GM19035 (cell line): Measurements from ENCODE around the gene GUCA2A.
"Not testable (repeated sequence)": the region's sequence is repeated elsewhere in the genome, so short reads cannot be mapped to it uniquely, and the experiment has no call there.

ENCODE experiments used
- ATAC-seq: cut with Tn5 transposase; IDR thresholded peaks from one replicate; pipeline ENCODE4 v1.9.1; 2021; ENCODE audit not compliant: unreplicated experiment

The GUCA2A gene, protein sequence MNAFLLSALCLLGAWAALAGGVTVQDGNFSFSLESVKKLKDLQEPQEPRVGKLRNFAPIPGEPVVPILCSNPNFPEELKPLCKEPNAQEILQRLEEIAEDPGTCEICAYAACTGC

DNA sequence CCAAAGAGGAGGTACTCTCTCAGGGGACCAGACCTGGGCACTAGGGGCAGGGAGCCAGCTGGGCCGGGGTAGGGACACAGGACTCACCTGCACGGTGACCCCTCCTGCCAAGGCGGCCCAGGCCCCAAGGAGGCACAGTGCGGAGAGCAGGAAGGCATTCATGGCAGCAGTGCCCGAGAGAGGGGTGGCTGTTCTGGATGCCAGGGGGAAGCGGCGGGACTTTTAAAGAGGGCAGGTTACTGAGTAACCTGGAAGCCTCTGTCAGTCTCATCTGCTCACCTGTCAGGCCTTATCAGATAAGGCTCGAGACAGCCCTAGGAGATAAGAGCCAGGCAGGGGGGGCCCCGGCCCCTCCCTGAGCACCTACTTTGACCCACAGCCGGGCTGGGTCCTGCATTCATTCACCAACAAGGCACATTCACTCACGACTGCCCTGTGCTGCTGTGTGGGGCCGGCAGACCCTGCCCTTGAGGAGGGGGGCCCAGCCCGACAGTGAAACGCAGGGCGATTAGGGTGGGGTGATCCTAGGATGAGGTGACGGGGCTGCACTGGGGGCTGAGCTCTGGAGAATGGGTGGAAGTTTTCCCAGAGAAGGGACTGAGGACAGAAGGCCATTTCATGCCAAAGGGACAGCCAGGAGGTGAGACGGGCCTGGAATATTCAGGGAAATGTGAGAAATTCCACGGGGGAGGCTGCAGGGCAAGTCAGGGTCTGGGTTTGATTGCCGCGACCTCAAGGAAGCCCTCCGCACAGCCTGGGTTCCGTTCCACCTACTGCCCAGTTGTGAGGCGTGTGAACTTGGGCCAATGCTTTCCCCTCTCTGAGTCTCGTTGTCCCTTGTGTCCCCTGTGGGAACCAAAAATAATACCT lies at the start of gene GUCA2A:
TSS of gene GUCA2A (minus strand) at position 195 of the 870 bp plus-strand sequence. CDS start at position 162, 33 bp downstream.
- ATAC-seq, result no peak

DNA sequence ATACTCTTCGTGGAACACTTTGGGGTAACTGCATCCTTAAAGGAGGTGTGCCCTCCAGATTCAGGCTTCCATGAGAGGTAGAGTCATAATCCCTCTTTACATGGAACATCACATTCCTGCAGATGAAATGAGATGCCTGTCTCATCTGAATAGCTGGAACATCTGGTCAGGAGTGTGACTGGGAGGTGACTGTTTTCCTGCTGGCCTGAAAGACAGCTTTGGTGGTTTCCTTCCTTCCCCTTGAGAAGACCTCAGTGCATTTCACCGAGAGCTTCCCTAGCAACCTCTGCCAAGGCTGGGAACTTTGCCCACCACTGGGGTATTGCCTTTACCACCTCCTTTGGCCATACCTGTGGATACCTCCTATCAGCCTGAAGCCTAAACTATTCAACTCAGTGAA lies 46.7 kb upstream of the GUCA2A start:
- ATAC-seq, result no peak

GRCh38 chr1:42210421-42211133 lies 46.0 kb upstream of the GUCA2A start:
- ATAC-seq, result no peak

- no peak for ATAC-seq
Observed at GRCh38 chr1:42209526-42210251, 45.1 kb upstream of the GUCA2A start.

DNA sequence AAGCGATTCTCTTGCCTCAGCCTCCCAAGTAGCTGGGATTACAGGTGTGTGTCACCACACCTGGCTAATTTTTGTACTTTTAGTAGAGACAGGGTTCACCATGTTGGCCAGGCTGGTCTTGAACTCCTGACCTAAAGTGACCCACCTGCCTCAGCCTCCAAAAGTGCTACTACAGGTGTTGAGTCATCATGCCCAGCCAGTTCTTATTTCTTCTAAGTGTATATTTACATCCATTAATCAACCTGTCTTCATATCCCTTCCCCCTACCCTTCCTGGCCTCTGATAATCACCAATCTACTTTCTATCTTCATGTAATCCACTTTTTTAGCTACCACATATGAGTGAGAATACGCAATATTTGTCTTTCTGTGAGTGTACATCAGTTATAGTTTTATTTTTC lies 42.4 kb upstream of the GUCA2A start:
- ATAC-seq, result not testable (repeated sequence)

DNA sequence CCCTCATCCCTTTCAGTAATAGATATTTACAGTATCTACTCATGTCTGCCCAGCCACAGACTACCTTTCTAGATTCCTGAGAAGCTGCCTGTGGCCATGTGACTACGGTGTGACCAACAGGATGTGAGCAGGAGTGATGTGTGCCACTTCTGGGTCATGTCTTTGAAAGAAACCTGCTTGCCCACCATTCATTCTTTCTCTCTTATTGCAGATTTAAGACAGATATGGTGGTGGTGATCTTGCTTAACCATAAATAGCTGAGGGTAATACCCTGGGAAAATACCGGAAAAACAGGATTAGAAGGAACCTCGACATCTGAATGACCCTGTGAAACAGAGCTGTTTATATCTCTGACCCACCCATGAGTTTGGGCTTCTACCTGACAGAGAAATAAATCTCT lies 41.6 kb upstream of the GUCA2A start:
- no peak for ATAC-seq

- ATAC-seq, result no peak
Observed at GRCh38 chr1:42201986-42202385, 37.4 kb upstream of the GUCA2A start.

GRCh38 chr1:42198251-42198650 lies 33.7 kb upstream of the GUCA2A start:
- no peak for ATAC-seq

- ATAC-seq, result no peak
Observed at GRCh38 chr1:42195841-42196240, 31.3 kb upstream of the GUCA2A start.

DNA sequence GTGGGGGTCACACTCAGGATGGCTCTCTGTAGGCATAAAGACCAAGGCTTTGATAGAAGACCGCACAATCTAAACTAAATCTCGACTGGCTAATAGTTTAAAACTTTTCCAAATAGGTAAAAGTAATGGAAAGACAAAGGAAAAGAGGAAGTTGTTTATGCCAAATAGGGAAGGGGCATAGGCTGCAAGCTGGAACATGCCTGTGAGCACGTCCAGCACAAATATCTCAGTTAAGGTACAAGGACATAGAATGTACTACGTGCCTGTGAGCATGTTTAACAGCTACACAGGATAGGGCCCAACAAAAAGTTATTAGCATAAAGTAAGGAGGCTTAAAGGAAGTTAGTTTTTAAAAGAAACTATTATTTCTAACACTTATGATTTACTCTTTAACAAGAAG lies 27.6 kb upstream of the GUCA2A start:
- ATAC-seq, result no peak

GRCh38 chr1:42191319-42191718 lies 26.8 kb upstream of the GUCA2A start:
- ATAC-seq, result no peak

DNA sequence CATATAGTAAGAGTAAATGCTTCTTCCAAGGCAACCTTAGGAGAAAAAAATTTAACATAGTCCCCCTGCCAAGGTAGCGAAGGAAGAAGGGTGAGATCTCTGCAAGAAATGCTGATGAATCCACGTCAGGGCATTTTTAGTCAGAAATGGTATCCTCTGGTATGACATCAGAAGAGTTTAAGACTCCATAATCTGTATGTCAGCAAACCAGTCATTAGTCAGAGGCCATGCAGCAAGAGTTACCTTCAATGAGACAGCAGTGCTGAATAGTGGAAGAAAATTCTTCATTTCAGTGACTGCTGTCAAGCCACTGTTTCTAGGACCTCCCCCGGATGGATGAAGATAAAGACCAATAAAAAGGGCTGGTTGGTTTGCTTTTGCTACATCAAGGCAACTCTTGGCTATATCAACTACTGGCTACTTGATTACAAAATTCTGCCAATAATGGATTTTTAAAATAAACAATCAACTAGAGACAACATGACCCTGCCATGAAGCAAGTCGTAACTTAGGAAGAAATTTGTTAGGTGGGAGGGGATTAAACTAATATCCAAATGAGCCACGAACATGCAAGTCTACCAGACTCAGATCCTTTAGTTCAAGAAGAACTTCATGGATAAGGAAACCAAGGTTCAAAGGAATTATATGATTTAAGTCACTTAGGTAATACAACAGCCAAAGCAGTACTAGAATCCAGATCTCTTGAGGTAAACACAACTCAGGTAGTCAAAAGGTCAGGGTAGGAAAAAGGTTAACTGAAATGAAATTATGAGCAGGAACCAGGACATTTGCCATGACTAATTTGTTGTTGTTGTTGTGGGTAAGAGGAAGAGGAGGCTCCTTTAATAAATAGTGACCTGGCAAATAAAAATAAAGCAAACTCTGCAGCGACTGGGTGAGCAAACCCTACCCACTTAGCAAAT lies 25.6 kb upstream of the GUCA2A start:
- no peak for ATAC-seq

GRCh38 chr1:42186152-42186551 lies 21.6 kb upstream of the GUCA2A start:
- no peak for ATAC-seq

GRCh38 chr1:42184616-42185015 lies 20.1 kb upstream of the GUCA2A start:
- no peak for ATAC-seq

DNA sequence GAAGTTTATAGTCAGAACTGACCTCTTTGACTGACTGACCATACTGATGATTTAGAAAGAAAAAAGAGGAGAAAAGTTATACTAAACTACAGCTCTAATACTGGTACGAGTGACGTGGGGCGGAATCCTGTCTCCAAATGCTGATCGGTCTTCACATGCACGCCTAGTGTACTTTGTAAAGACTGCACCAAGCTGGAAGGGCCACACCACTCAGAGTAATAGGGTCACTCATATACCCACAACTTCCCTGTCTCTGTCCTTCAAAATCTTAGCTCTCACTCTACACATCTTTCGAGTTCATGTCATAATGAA lies 19.4 kb upstream of the GUCA2A start:
- ATAC-seq, result no peak

DNA sequence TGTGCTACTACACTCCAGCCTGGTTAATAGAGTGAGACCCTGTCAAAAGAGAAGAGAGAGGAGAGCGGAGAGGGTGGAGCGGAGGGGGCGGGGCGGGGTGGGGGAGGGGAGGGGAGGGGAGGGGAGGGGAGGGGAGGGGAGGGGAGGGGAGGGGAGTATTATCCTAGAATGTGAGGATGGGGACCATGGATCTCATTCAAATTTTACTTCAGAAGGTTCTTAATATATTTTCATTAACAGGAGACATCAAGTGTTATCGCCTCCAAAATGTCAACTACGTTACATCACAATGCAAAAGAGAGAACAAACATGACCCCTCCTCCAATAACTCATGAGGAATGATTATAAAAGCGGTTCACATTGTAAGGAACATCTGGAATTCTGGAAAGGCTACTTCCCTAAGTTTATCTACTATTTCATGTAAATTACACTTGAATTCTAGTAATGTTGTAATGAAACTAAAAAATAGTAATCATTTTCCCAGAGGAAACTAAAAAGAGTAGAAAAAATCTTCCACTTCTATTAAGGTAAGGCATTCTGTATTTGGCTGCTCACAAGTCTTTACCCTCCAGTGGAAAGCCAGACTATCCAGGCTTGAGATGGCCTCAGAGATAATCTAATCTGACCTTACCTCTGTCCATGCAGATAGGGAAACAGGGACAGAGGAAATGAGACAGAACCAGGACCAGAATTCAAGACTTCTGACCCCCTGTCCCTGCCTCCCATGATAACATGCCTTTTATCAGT lies 18.8 kb upstream of the GUCA2A start:
- no peak for ATAC-seq

GRCh38 chr1:42181687-42182086 lies 17.1 kb upstream of the GUCA2A start:
- ATAC-seq, result no peak

DNA sequence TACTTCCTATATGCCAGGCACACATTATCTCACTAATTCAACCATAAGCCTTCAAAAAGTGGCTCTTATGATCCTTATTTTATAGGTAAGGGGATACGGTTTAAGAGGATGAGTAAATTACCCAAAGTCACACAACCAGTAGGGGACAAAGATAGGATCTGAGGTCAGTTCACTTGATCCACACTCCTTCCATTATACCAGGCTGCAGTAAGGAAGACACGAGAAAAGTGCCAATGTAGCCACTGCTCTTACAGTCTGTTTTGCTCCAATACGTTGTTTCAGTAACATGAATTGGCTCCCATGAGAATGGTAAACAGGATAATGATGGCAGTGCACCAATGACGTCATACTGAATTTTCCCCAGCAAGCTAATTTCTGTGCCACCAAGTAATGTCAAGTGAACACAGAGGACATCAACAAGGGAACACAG lies 15.4 kb upstream of the GUCA2A start:
- ATAC-seq, result no peak

DNA sequence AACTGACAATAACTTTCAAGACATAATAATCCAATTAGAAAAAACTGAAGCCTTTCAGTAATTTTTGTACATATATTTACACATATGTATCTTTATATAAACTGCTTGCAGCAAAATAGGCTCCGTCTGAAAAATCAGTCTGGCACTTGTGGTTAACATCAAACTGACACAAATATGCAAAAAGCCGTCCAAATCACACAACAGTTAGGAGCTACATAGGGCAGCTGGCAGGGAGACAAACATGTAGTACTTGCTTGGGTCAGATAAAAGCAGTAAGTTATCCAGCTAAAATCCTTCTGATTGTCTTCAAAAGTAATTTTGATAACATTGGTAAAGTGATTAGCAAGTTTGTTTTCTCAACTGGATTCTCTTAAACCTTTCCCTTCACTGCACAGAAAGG lies 14.7 kb upstream of the GUCA2A start:
- no peak for ATAC-seq

DNA sequence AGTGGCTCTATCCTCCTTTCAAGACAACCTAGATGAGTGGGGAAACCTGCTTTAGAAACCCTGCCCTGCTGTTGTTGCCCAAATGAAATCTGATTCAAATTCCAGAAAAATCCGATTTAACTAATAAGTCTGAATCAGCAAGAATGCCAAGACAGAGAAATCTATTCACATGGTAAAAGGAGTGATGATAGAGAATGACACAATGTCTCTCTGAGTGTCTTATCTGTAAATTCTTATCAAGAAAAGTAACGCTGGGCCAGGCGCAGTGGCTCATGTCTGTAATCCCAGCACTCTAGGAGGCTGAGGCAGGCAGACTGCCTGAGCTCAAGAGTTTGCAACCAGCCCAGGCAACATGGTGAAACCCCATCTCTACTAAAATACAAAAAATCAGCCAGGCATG lies 13.7 kb upstream of the GUCA2A start:
- no peak for ATAC-seq
